Stimulated activated CD8-positive, alpha-beta memory T cell treated with anti-CD3 and anti-CD28 coated beads, Interleukin-12 subunit alpha, Interleukin-12 subunit beta, amount 100 ng/mL, for 24 hours (primary cell): ENCODE results near the gene EHD4.

Experiments used
- DNase-seq: peaks from one replicate; pipeline ENCODE4 v3.0.0-alpha.2; 2020; ENCODE audit errors: extremely low read depth

Gene EHD4

GRCh38 chr15:41860049-41860828 lies 112.1 kb downstream of the EHD4 start:
- no peak for DNase-seq

- no peak for DNase-seq
Measured at GRCh38 chr15:41858756-41859155, 113.6 kb downstream of the EHD4 start.

- DNase-seq = no peak
Measured at GRCh38 chr15:41857316-41857715, 115.0 kb downstream of the EHD4 start.

- no peak for DNase-seq
Measured at GRCh38 chr15:41856716-41857115, 115.6 kb downstream of the EHD4 start.

GRCh38 chr15:41856262-41856661 lies 116.1 kb downstream of the EHD4 start:
- DNase-seq = no peak

- DNase-seq = no peak
Measured at GRCh38 chr15:41855261-41855961, 116.9 kb downstream of the EHD4 start.

- no peak for DNase-seq
Measured at GRCh38 chr15:41854443-41854842, 117.9 kb downstream of the EHD4 start.

GRCh38 chr15:41853831-41854230 lies 118.5 kb downstream of the EHD4 start:
- no peak for DNase-seq

- no peak for DNase-seq
Measured at GRCh38 chr15:41852736-41853590, 119.4 kb downstream of the EHD4 start.

- no peak for DNase-seq
Measured at GRCh38 chr15:41851755-41852370, 120.5 kb downstream of the EHD4 start.

GRCh38 chr15:41851167-41851523 lies 121.2 kb downstream of the EHD4 start:
- no peak for DNase-seq

- DNase-seq = no peak
Measured at GRCh38 chr15:41850482-41851166, 121.7 kb downstream of the EHD4 start.

- DNase-seq = no peak
Measured at GRCh38 chr15:41849861-41850260, 122.5 kb downstream of the EHD4 start.

- DNase-seq = no peak
Measured at GRCh38 chr15:41849204-41849603, 123.2 kb downstream of the EHD4 start.

GRCh38 chr15:41848631-41849030 lies 123.7 kb downstream of the EHD4 start:
- DNase-seq = no peak

- DNase-seq = no peak
Measured at GRCh38 chr15:41847981-41848380, 124.4 kb downstream of the EHD4 start.

- no peak for DNase-seq
Measured at GRCh38 chr15:41847206-41847605, 125.2 kb downstream of the EHD4 start.
